ENCODE data around the gene RAD51B.

GRCh38 chr14:68166731-68167382 is 347.3 kb downstream of the RAD51B start:
- TF ChIP-seq CTCF (optimal IDR thresholded peaks at IDR 0.05 in 1 of 3, IDR thresholded peaks at IDR 0.05 in 1 of 3, conservative IDR thresholded peaks at IDR 0.05 in 1 of 3; ENCODE audit: extremely low read depth in 1 of 3, insufficient read depth in 2 of 3, low read length in 3 of 3) (no peak), EZH2 (IDR thresholded peaks at IDR 0.05; ENCODE audit: low read length) (no peak)

All from keratinocyte (primary cell).